T-helper 1 cell (primary cell): Measurements from ENCODE around the gene SMARCD2.
"Not testable (repeated sequence)": the region's sequence is repeated elsewhere in the genome, so short reads cannot be mapped to it uniquely, and the experiment has no call there.

Source experiments
- DNase-seq, 5 donors: peaks; one replicate each; pipeline ENCODE4 v3.0.0-alpha.2; 2012 to 2020

The SMARCD2 gene

DNA sequence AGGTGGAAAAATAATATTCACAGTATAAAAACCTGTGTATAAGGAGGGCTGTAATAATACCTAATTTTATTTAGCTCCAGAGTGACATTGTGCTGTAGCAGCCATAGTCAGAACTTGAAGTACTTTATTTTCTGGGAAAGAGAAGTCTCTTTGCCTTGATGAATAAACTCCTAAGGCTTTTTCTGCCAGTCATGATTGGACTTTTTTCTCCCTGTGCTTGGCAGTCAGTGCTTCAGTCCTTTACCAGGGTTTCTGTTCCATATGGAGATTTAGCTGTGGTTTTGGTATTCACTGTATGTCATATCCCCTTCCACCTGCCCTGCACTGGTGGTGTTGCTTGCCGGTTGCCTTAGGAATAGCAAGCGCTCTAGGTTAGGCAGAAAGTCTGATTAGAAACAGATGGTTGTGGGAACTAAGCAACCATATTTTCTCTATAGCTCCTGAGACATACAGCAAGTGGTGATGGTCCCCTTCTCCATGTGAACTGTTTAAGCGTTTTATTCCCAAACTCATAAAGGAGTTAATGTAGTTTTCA is 43.8 kb downstream of the SMARCD2 start:
- no peak for DNase-seq

DNA sequence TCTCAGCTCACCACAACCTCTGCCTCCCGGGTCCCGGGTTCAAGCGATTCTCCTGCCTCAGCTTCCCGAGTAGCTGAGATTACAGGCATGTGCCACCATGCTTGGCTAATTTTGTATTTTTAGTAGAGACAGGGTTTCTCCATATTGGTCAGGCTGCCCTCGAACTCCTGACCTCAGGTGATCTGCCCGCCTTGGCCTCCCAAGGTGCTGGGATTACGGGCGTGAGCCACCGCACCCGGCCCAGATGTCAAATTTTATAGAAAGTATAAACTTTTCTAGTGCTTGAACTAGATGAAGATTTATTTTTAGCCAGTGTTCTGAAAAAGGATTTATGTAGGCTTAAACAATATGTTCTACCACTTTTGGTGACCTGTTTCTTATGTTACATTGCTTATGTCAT is 46.1 kb downstream of the SMARCD2 start:
- not testable (repeated sequence) for DNase-seq

DNA sequence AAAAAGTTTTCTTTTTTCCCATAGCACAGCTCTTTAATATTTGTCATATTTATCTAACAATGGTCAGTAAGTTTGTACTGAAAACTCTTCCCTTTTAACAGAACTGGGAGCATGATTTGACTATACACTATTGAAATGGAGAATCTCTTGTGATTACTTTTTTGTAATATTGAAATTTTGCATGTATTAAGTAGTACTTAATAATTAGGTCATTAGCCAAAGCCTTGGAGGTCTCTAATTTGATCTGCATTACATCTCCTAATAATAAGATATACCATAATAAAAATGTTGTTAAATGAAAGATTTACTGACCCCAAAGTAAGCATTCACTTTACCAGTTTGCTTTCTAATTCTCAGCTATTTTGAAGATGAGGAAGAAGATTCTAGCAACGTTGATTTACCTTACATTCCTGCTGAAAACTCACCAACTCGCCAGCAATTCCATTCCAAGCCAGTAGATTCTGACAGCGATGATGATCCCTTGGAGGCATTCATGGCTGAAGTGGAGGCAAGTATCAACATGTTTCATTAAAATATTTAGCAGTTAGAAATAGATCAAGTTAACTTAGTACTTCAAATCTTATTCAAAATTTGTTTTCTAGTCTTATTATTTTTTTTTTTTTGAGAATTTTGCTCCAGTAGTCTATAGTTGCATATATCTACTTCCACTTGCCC is 50.3 kb downstream of the SMARCD2 start:
- no peak for DNase-seq

DNA sequence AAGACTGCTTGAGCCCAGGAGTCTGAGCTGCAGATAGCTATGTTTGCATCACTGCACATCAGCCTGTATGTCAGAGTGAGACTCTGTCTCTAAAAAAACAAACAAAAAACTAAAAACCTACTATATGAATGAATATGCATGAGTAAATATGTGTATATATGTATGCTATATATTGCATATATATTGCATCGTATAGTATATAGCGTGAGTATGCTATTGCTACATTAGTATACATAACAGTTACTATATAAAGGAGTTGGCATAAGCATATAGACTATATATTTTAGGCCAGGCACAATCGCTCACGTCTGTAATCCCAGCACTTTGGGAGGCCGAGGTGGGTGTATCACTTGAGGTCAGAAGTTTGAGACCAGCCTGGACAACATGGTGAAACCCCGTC is 52.4 kb downstream of the SMARCD2 start:
- no peak for DNase-seq

DNA sequence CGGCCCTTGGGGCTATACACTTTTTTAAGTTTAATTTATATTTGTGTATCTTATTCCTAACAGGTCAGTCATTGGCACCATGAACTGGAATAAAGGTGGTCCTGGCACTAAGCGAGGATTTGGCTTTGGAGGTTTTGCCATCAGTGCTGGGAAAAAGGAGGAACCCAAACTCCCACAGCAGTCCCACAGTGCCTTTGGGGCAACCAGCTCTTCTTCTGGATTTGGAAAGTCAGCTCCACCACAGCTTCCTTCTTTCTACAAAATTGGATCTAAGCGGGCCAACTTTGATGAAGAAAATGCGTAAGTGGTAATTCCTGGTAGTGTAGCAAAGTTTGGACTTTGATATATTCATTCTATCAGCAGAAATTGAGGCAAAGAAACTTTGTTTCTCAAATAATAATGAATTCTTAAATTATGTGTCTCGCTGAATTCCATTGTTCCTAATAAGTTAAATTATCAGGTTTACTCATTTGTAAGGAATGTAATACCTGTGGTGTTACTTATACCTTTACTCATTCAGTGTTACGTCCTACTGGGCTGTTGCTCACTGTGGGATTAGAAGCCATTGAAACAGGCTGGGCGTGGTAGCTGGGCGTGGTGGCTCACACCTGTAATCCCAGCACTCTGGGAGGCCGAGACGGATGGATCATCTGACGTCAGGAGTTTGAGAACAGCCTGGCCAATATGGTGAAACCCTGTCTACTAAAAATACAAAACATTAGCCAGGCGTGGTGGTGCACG is 55.3 kb downstream of the SMARCD2 start:
- no peak for DNase-seq

DNA sequence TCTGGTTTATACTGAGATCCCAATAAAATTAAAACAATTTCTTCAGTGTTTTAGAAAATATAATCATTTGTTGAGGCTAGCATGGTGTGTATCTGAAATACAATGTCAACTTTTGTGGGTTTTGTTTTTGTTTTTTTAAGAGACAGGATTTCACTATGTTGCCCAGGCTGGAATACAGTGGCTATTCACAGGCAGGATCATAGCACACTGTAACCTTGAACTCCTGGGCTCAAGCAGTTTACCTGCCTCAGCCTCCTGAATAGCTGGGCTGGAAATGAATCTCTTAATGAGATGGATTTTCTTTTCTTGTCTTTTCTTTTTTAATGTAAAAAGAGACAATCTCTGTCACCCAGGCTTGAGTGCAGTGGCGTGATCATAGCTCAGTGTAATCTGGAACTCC is 56.4 kb downstream of the SMARCD2 start:
- no peak for DNase-seq

DNA sequence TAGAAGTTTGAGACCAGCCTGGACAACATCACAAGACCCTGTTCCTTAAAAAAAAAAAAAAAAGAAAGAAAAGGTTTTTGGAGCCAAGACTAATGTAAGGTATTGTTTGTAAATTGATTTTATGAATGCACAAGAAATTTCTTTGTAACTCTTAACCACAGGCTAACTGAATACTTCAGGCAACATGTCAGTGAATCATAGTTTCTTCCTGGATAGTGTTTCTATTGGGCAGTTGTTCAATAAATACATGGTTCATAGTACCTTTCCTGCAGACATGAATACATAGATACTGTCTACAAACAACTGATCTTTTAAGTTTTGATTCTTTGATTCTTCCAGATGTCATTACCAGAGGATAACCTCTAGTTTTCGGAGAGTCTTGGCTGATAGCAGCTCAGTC is 56.9 kb downstream of the SMARCD2 start:
- DNase-seq: no peak

DNA sequence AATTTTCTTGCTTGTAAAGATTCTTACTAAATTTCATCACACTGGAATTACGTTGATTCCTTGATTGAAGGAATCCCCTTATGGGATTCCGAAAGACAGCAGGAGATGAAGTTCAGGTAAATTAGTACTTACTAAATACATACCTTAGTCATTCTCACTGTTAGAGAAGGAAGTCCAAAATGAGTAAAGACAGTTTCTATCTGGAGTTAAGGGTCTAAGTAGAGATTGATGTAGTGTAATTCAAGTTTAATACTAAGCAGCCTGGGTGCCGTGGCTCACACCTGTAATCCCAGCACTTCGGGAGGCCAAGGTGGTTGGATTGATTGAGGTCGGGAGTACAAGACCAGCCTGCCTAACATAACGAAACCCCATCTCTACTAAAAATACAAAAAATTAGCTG is 59.0 kb downstream of the SMARCD2 start:
- no peak for DNase-seq
